A549 (cell line): Measurements from ENCODE around the gene TRAPPC5.

Experiments
- CEBPB ChIP-seq, 2 experiments: fragments of >200 bp in 1 of 2; sonication (Bioruptor Twin) in 1 of 2; formaldehyde crosslinking in 1 of 2; IDR thresholded peaks; 2 replicates each; pipeline ENCODE4 v1.6.1; 2012 to 2016
- ESRRA ChIP-seq: fragments of 150-350 bp; IDR thresholded peaks from 2 replicates; pipeline ENCODE4 v1.6.1; 2014; ENCODE audit warnings: mild to moderate bottlenecking, low read length, borderline replicate concordance
- KDM1A ChIP-seq: fragments of 200-600 bp; sonication (generic); IDR thresholded peaks from 2 replicates; pipeline ENCODE4 v1.6.1; 2016; ENCODE audit warnings: low read depth, mild to moderate bottlenecking
- MYC ChIP-seq: IDR thresholded peaks from 2 replicates; pipeline ENCODE4 v1.6.1; 2012; ENCODE audit warnings: mild to moderate bottlenecking, inconsistent platforms, low read length, improper control_type of control experiment, borderline replicate concordance
- POLR2A ChIP-seq: IDR thresholded peaks from 2 replicates; pipeline ENCODE4 v1.6.1; 2012; ENCODE audit warnings: mild to moderate bottlenecking, low read length
- RAD21 ChIP-seq, 2 experiments: fragments of >200 bp in 1 of 2; sonication (Bioruptor Twin) in 1 of 2; formaldehyde crosslinking in 1 of 2; IDR thresholded peaks in 1 of 2; conservative IDR thresholded peaks in 1 of 2; 2 replicates in 1 of 2; 3 replicates in 1 of 2; pipeline ENCODE4 v1.6.1; 2012 to 2018; ENCODE audit warnings: inconsistent platforms in 1 of 2
- RFX5 ChIP-seq: fragments of 450-650 bp; IDR thresholded peaks from 2 replicates; pipeline ENCODE4 v1.7.1; 2014; ENCODE audit warnings: antibody characterized with exemption, mild to moderate bottlenecking, moderate library complexity
- TF ChIP-seq, protein P1 (sequence below): fragments of >200 bp; sonication (Bioruptor Twin); formaldehyde crosslinking; IDR thresholded peaks from 3 replicates; pipeline ENCODE4 v1.5.1; 2016
- TF ChIP-seq, protein P2 (sequence below): fragments of 450-650 bp; IDR thresholded peaks from 2 replicates; pipeline ENCODE4 v1.6.1; 2014; ENCODE audit warnings: antibody characterized with exemption
- TF ChIP-seq, protein P3 (sequence below): IDR thresholded peaks from 2 replicates; pipeline ENCODE4 v1.6.1; 2012

DNA sequence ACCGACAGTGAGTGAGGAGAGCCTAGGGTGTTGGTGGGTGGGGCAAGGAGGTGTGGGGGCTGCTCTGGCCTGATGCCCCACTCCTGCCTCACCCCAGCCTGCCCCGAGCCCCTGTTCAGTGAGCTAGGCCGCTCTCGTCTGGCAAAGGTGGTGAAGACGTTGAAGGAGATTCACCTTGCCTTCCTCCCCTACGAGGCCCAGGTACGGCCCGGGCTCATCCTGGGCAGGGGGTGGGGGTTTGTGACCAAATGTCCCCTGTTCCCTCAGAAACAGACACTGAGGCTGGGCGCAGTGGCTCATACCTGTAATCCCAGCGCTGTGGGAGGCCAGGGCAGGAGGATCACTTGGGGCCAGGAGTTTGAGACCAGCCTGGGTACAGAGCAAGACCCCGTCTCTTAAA lies 39.8 kb upstream of the TRAPPC5 start:
- no peak for TF ChIP-seq MYC
- TF ChIP-seq, protein P1, sequence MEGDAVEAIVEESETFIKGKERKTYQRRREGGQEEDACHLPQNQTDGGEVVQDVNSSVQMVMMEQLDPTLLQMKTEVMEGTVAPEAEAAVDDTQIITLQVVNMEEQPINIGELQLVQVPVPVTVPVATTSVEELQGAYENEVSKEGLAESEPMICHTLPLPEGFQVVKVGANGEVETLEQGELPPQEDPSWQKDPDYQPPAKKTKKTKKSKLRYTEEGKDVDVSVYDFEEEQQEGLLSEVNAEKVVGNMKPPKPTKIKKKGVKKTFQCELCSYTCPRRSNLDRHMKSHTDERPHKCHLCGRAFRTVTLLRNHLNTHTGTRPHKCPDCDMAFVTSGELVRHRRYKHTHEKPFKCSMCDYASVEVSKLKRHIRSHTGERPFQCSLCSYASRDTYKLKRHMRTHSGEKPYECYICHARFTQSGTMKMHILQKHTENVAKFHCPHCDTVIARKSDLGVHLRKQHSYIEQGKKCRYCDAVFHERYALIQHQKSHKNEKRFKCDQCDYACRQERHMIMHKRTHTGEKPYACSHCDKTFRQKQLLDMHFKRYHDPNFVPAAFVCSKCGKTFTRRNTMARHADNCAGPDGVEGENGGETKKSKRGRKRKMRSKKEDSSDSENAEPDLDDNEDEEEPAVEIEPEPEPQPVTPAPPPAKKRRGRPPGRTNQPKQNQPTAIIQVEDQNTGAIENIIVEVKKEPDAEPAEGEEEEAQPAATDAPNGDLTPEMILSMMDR = no peak
- TF ChIP-seq RAD21 (conservative IDR thresholded peaks at IDR 0.05 in 1 of 2, IDR thresholded peaks at IDR 0.05 in 1 of 2) = no peak
- no peak for TF ChIP-seq CEBPB (IDR thresholded peaks at IDR 0.05)
- TF ChIP-seq ESRRA = no peak
- no peak for TF ChIP-seq POLR2A
- TF ChIP-seq, protein P2, sequence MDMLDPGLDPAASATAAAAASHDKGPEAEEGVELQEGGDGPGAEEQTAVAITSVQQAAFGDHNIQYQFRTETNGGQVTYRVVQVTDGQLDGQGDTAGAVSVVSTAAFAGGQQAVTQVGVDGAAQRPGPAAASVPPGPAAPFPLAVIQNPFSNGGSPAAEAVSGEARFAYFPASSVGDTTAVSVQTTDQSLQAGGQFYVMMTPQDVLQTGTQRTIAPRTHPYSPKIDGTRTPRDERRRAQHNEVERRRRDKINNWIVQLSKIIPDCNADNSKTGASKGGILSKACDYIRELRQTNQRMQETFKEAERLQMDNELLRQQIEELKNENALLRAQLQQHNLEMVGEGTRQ = no peak
- TF ChIP-seq, protein P3, sequence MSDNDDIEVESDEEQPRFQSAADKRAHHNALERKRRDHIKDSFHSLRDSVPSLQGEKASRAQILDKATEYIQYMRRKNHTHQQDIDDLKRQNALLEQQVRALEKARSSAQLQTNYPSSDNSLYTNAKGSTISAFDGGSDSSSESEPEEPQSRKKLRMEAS = no peak
- TF ChIP-seq KDM1A = no peak
- TF ChIP-seq RFX5 = no peak
